ENCODE measurements around the gene OGA. TPM values are rescaled to one million over a fixed set of nuclear protein-coding genes. Genes with fewer than 3 reads are reported as not detected.

The OGA gene
- total and polyA plus RNA-seq, 2 of the 8 experiments (the other 6 are each of a cell fraction or from before 2014, with no cell fraction given): 31.2 to 107 TPM

DNA sequence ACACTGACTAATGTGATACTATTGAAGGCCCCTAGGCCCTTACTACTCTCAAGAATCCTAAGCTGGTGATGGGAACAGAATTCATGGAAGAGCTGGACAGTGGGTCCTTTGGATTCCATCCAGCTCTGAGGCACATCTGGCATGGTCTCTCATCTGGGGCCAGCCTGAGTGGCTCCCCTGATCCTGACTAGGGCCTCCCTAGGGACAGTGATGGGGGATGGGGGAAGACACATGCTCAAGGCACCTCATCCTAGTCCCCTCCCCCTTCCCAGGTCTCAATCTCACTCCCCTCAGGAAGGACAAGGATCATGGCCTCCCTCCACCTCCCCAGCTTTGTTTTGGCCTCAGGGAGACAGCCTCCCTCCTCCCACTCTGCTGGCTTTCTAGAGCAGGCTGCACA, 23.6 kb upstream of the OGA start:
- Histone ChIP-seq H3K27ac (ENCODE audit: low read depth, low read length) (no peak overlapping the region), H3K79me1 (ENCODE audit: low read depth, low read length) (no peaks in the 10 kb centered on the region; the same call in 1 of the 2 replicates), H4K5ac (ENCODE audit: insufficient read length, low read depth, low read length) (no peak overlapping the region), H3K79me2 (ENCODE audit: control insufficient read depth in 1 of 2, insufficient read depth in 2 of 2, low read length in 2 of 2) (no peaks in the 10 kb centered on the region), H2AK5ac (ENCODE audit: low read depth, low read length) (no peak overlapping the region), H3K27me3 (replicated peaks in 1 of 4; ENCODE audit: control insufficient read depth in 3 of 4, extremely low read depth in 1 of 4, insufficient read depth in 3 of 4, low read length in 3 of 4) (peaks cover 3 to 18% (median 18%) of the 10 kb centered on the region in 4 experiments), H3K9me3 (ENCODE audit: insufficient read depth in 2 of 2, low read depth in 1 of 2, low read length in 1 of 2) (no peaks in the 10 kb centered on the region), H3K14ac (ENCODE audit: insufficient read length) (no peak overlapping the region), H3K4me3 (ENCODE audit: extremely low read depth in 1 of 4, insufficient read depth in 2 of 4, low read depth in 3 of 4, low read length in 4 of 4) (no peak overlapping the region), H2BK15ac (ENCODE audit: low read length) (no peak overlapping the region), H3K23me2 (ENCODE audit: low read depth, low read length) (peaks cover 16% of the 10 kb centered on the region), H4K20me1 (replicated peaks in 1 of 2; ENCODE audit: control insufficient read depth in 1 of 2, insufficient read depth in 2 of 2, low read length in 2 of 2) (peaks cover 14 to 19% of the 10 kb centered on the region in 2 experiments), H3K23ac (ENCODE audit: insufficient read length) (no peak overlapping the region), H2BK120ac (replicated peaks; ENCODE audit: low read depth, low read length) (no peak overlapping the region), H2AFZ (ENCODE audit: low read length) (no peak overlapping the region), H3K18ac (ENCODE audit: extremely low read depth, low read length) (no peak overlapping the region), H3K9ac (replicated peaks in 1 of 4; ENCODE audit: extremely low read depth in 1 of 4, low read depth in 3 of 4, low read length in 3 of 4) (no peak overlapping the region), H2BK20ac (ENCODE audit: low read length) (no peak overlapping the region), H3K36me3 (ENCODE audit: control insufficient read depth in 2 of 4, insufficient read depth in 4 of 4, low read length in 3 of 4) (no peaks in the 10 kb centered on the region), H2BK12ac (ENCODE audit: low read depth, low read length) (no peak overlapping the region), H4K8ac (ENCODE audit: extremely low read depth, insufficient read depth, low read length) (no peak overlapping the region), H3K4me1 (replicated peaks in 1 of 4; ENCODE audit: control insufficient read depth in 3 of 4, insufficient read depth in 4 of 4, low read length in 3 of 4) (peaks cover 3 to 21% (median 12%) of the 10 kb centered on the region in 4 experiments), H2BK5ac (ENCODE audit: low read depth, low read length) (no peak overlapping the region), H3K56ac (replicated peaks; ENCODE audit: insufficient read length, low read depth, low read length) (no peak overlapping the region), H3K4me2 (ENCODE audit: insufficient read depth in 1 of 2, low read depth in 2 of 2, low read length in 2 of 2) (peak overlapping the region in 1 of 2 experiments; percentile 95; a peak in 2 of 4 replicates), H3K4ac (replicated peaks; ENCODE audit: insufficient read length, low read depth, low read length) (no peak overlapping the region), H4K91ac (replicated peaks; ENCODE audit: insufficient read length, low read length) (no peak overlapping the region)
- DNase-seq (ENCODE audit: low read depth in 1 of 2, low spot score in 2 of 2) (no peak), FAIRE-seq (no peak)
- CTCF ChIA-PET (ENCODE audit: partially characterized antibody): interaction anchor here (0.8 to 7.1 kb wide), 47 partner anchors 8 to 632 kb away, joined by 3 to 154 read pairs (median 6); partner anchors contain the start of genes HPS6 and OGA
- POLR2A ChIA-PET (ENCODE audit: partially characterized antibody): interaction anchor here (0.9 to 3.1 kb wide), 4 partner anchors 11 to 205 kb away, joined by 3 to 12 read pairs (median 8); partner anchors contain the start of gene OGA
- TF ChIP-seq RBBP5 (IDR thresholded peaks at IDR 0.05; ENCODE audit: borderline replicate concordance, low read depth, low read length): no peak
- TF ChIP-seq CBX5 (IDR thresholded peaks at IDR 0.05; ENCODE audit: low read depth, low read length): no peak
- no peak for TF ChIP-seq TAF7 (optimal IDR thresholded peaks at IDR 0.05; ENCODE audit: borderline replicate concordance, low read depth, low read length)
- no peak for TF ChIP-seq RXRA (IDR thresholded peaks at IDR 0.05; ENCODE audit: insufficient read depth, low read depth, low read length)
- TF ChIP-seq SIX5 (IDR thresholded peaks at IDR 0.05; ENCODE audit: low read depth, low read length): no peak

Data from H1 (cell line).